ENCODE data around the gene MAEA. TPM values are rescaled to one million over a fixed set of nuclear protein-coding genes. Genes with fewer than 3 reads are reported as not detected.

MAEA gene
- total RNA-seq, 1 donor from 2014 or later = 63.2 TPM

GRCh38 chr4:1318046-1318375 lies 28.3 kb downstream of the MAEA start:
- intact Hi-C loops (cut with DNase I) = no loop called here
- Histone ChIP-seq H3K4me1 (no peaks in the 10 kb centered on the region), H3K36me3 (peaks cover 62% of the 10 kb centered on the region), H3K27me3 (no peaks in the 10 kb centered on the region), H3K4me3 (no peak overlapping the region), H3K27ac (no peak overlapping the region), H3K9me3 (no peaks in the 10 kb centered on the region)
- ATAC-seq (no peak), DNase-seq (no peak)
- no peak for TF ChIP-seq CTCF (IDR thresholded peaks at IDR 0.05)

- H3K36me3 ChIP-seq = peaks cover 62% of the 10 kb centered on the region
- peak; percentile 15 for ATAC-seq
- peak; percentile 27 for TF ChIP-seq CTCF (IDR thresholded peaks at IDR 0.05)
Observed at GRCh38 chr4:1318488-1319213, 29.0 kb downstream of the MAEA start.

GRCh38 chr4:1321486-1321885 lies 31.8 kb downstream of the MAEA start:
- no peaks in the 10 kb centered on the region for H3K4me1 ChIP-seq
- TF ChIP-seq CTCF (IDR thresholded peaks at IDR 0.05) = no peak
- H3K4me3 ChIP-seq = no peak overlapping the region
- no peaks in the 10 kb centered on the region for H3K27me3 ChIP-seq
- no peak for ATAC-seq
- intact Hi-C loops (cut with DNase I) = no loop called here
- no peaks in the 10 kb centered on the region for H3K9me3 ChIP-seq
- DNase-seq = no peak
- peaks cover 54% of the 10 kb centered on the region for H3K36me3 ChIP-seq
- no peak overlapping the region for H3K27ac ChIP-seq

More at GRCh38 chr4:1318488-1319213, 29.0 kb downstream of the MAEA start:
- intact Hi-C loops (cut with DNase I) = no loop called here
- Histone ChIP-seq H3K4me1 (no peaks in the 10 kb centered on the region), H3K9me3 (no peaks in the 10 kb centered on the region), H3K4me3 (no peak overlapping the region), H3K27ac (no peak overlapping the region), H3K27me3 (no peaks in the 10 kb centered on the region)
- peak; percentile 51 for DNase-seq

- Histone ChIP-seq H3K4me3 (no peak overlapping the region), H3K27ac (no peak overlapping the region), H3K27me3 (no peaks in the 10 kb centered on the region), H3K4me1 (no peaks in the 10 kb centered on the region), H3K36me3 (peaks cover 58% of the 10 kb centered on the region), H3K9me3 (no peaks in the 10 kb centered on the region)
- DNase-seq (no peak), ATAC-seq (no peak)
- intact Hi-C loops (cut with DNase I) = no loop called here
- no peak for TF ChIP-seq CTCF (IDR thresholded peaks at IDR 0.05)
Observed at GRCh38 chr4:1321946-1322650, 32.4 kb downstream of the MAEA start.

GRCh38 chr4:1323280-1323634 lies 33.6 kb downstream of the MAEA start:
- H3K27ac ChIP-seq = no peak overlapping the region

More at GRCh38 chr4:1323280-1323634, 33.6 kb downstream of the MAEA start:
- H3K36me3 ChIP-seq = peaks cover 59% of the 10 kb centered on the region
- DNase-seq (no peak), ATAC-seq (no peak)
- TF ChIP-seq CTCF (IDR thresholded peaks at IDR 0.05) = no peak
- no peaks in the 10 kb centered on the region for H3K4me1 ChIP-seq
- intact Hi-C loops (cut with DNase I) = no loop called here
- no peaks in the 10 kb centered on the region for H3K9me3 ChIP-seq
- no peaks in the 10 kb centered on the region for H3K27me3 ChIP-seq
- H3K4me3 ChIP-seq = no peak overlapping the region

Measured in upper lobe of right lung (tissue), 1 donor.